ENCODE measurements around the gene CFAP45.

Gene CFAP45

DNA sequence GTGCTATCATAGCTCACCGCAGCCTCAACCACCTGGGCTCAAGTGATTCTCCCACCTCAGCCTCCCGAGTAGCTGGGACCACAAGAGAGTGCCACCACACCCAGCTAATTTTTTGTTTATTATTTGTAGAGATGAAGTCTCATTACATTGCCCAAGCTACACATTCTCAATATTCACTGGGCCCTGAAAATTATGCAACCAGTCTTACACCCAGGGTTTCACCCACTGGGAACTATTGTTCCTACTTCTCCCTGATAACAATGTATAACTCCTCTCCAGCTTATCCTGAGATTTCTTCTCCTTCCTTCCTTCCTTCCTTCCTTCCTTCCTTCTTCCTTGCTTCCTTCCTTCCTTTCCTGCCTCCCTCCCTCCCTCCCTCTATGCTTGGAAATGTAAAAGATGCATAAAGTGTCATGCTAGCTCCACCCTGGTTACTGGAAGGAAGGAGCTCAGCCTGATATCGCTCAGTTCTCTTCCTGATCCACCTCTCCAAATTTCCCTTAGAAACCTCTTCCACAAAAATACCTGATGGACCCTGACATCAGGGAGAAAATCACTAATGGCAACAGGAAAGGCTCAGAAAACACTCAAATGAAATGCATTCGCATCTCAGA, 26.3 kb downstream of the CFAP45 start:
- peak in 1 of 2 donors; percentile 26 for DNase-seq

DNA sequence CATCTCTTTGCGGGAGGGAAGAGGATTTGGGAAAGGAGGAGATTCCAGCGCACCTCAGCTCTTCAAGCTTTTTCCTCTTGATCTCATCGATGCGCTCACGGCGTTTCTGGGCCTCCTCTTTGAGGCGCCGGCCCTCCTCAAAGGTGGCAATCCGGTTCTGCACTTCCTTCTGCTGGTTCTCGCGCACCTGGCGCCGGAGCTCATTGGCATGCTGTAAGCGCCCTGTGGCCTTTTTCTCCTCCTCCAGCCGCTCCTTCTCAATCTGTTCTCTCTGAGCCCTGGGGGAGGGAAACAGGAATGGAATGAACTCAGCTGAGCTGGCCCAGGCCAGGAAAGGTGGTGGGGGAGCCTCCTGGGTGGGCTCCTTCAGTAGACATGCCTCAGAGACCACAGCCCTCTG, 27.1 kb downstream of the CFAP45 start:
- DNase-seq, result no peak

DNA sequence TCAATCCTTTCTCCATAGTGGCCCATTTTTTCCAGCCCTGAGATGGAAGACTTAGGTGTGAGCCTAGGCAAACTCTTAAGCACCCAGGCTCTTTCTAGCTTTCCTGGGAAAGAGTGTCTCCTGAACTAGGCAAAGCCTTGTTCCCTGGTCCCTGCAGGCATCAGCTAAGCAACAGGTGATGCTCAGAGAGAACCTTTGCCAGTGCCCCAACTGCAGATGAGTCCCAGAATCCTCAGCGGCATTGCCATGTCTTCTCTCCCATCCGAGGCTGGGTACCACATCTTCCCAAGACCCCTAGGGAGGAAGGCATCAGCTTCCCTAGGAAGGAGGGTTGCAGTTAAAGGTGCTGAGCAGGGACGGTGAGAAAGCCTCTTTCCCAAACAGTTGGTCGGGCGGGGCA, 29.3 kb downstream of the CFAP45 start:
- DNase-seq, result no peak

DNA sequence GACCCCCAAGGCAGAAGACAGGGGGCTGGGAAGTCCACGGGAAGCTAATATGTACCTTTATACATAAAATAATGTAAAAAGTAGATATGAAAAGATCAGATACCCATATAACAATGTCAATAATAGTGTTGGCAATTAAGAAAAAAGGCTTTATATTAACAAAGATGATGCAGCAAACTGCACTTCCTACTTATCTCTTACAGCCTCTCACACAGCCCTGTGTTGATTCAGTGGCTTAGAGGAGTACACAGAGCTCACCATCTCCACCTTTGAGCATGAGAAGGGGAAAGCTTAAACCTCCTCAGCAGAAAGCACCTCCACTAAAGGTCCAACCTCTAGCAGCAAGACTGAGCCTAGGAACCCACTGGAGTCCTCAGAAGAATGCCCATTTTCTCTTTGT, 30.4 kb downstream of the CFAP45 start:
- no peak for DNase-seq

DNA sequence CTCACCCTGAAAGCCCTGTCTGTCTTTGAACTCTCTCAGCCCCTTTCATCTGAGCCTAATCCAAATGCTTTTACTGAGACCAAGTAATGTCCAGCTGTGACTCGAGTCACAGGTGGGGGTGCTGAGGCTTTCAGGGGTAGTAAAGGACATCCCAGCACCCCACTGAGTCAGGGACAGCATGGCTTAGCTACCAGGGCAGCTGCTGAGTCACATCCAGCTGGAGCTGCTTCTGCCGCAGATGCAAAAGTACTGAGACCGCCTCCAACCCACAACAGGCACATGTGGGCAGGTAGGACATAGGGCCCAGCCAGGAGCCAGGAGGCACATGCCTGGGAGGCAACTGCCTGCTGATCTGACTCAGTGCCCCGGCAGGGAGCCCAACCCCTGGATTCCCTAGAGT, 30.8 kb downstream of the CFAP45 start:
- peak in 1 of 2 donors; percentile 46 for DNase-seq

DNA sequence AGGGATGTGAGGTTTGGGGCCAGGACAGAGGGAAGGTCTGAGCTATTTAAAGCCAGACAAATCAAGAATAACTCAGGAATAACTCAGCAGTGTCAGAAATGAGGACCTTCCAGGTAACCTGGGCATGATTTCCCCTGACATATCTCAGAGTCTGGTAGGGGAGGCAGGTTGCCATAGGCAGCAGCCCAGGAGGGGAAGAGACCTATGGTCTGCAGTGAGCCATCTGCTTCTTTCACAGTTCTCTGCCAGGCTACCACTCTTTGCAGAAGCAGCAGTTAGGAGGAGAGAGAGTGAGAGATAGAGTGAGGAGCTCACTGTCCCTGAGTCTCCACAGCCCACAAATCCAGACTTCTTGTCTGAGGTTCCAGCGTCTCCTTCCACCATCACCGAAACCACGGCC, 31.2 kb downstream of the CFAP45 start:
- DNase-seq, result no peak

DNA sequence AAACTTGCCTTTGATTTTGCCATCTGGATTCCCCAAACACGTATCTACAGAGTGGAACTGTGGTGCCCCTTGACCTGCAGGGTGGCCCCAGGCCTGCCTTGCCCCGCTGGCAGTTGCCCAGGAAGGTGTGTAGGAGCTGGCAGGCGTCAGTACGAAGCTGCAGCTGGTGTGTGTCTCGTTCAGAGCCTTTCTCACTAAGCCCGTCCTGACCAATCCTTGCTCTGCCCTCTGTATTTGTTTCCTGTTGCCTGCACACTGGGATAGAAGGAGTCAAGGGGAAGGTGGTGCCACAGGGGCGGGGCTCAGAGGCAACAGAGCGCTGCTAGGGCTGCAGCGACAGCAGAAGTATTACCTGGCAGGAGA, 32.3 kb downstream of the CFAP45 start:
- no peak for DNase-seq

DNA sequence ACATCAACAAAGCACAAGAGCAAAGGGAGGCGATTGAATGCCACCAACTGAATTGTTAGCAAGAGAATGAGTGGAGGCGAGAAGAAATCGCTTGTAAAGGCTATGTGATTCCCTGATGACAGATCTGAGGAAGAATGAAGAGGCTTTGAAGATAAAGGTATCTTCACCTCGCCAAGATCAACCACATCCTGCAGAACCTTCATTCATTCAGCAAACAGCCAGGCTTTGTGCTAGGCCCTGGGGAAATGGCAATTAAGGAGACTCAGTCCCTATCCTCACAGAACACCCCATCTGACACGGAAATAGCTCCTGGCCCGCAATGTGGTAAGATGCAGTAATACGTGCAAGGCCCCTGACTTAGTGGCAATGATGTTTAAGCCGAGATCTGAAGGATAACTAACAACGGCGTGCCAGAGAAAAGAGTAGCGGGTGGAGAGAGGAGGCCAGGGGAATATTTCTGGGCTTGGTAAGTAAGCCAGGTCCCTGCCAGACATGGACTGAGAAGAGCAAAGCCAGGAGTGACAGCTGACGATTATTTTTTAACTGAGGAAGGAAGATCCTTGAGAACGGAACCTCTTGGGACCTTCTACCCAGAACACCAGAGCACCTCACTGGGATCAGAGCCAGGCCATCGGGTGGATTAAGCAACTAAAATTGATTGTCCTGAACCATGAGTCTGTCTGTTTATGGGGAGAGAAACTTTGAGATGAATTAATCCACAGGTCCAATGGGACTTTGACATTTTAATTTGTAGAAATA, 32.9 kb downstream of the CFAP45 start:
- DNase-seq, result no peak

DNA sequence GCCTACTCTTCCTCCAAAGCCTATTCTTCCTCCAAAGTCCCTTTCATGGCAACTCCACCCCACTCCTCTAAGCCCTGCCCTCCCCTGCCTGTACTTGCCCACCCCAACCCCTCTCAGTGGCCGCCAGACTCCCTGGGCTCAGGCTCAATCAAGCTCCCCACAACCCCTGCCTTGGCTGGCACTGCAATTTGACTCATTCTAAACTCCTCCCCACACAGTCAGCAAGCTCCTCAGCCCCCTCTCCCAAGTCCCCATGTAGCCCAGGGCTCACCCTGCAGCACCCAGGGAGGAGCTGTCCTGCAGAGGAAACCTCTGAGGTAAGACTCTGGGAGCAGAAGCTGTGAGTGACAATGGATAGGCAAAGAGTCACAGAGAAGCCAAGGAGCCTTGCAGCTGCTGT, 33.9 kb downstream of the CFAP45 start:
- no peak for DNase-seq

DNA sequence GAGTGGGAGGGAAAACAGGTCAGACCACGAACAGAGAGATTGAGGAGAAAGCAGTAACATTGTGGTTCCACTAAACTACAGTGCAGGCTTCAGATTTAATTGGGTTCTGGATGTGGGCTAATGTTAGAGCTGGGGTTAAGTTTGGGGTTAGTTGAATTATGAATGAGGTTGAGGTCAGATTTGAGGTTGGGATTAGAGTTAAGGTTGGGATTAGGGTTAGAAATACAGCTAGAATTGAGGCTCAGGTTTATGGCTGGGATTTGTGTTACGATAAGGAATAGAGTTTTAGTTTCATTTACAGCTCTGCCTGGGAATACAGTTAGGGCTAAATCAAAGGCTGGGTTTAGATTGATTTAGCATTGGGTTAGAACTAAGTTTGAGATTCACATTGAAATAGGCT, 35.7 kb downstream of the CFAP45 start:
- no peak for DNase-seq

DNA sequence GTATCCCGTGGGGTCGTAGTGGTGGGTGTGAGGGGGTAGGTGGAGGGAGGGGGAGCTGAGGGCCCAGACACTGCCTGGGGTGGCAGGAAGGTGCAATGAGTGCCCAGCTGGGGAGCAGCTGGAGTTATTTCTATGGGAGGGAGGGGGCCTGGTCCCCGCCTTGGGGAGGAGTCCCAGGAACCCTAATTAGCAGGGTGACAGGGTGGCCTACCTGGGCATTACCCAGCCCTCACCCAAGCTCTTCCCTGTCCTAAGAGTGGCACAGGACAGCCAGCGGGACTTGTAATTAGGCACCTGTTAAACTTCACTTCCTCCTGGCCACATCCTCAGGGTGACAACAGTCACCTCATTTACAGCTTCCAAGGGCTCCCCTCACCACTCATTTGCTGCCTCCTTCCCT, 37.4 kb downstream of the CFAP45 start, which contains the start of gene VSIG8:
VSIG8 (minus strand) TSS at position 101 of the 400 bp plus-strand sequence. CDS start 136 bp downstream, outside the sequence.
- no peak for DNase-seq

DNA sequence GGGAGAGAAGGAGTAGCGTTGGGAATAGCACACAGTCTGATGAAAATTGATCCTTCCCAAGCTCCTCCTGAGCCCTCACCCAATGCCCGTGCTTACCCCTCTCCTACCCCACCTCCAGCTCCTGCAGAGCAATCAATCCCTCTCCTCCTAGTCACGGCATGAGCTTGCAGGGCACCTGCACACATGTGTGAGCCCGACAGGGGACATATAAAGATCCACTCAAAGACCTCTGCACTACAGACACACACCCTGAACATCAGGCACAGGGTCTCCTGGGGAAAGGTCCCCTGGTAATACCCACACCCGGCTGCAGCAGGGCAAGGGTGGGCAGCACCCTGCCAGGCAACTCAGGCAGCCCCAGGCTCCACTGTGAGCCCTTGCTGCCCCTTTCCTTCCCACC, 37.9 kb downstream of the CFAP45 start:
- DNase-seq, result no peak

DNA sequence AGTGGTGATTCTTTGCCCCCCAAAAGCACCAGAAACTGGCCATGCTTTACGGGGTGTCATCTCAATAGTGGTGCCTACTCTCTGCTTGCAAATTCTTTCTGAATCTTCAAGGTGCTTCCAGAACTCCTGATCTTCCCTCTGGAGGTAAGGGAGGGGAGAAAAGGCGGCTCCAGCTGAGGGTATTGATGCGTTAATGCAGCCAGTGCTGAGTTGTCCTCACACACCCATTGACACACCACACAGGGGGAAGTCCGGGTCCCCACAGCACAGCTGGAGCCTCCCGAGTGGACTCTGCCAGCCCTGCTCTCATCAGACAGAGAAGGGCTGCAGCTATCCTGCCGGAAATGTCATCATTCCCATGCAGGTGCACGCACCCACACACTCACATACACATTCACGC, 38.7 kb downstream of the CFAP45 start:
- DNase-seq, result no peak

DNA sequence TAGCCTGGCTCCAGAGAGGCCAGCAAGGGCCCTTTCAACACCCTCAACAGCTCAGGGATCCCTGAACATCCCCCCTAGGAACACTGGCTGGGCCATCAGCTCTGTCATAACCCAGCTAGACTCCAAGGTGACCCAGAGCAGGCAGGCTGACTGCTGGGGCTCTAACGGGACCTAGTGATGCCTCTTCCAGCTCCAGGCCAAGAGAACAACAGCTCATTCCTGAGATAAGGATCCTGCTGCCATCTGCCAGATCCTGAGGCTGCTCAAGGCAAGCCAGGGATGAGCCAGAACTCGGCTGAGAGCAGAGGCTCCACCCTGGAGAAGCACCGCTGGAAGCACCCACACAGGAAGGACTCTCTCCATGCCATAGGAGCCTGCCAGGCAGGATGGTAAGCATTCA, 39.5 kb downstream of the CFAP45 start:
- no peak for DNase-seq

DNA sequence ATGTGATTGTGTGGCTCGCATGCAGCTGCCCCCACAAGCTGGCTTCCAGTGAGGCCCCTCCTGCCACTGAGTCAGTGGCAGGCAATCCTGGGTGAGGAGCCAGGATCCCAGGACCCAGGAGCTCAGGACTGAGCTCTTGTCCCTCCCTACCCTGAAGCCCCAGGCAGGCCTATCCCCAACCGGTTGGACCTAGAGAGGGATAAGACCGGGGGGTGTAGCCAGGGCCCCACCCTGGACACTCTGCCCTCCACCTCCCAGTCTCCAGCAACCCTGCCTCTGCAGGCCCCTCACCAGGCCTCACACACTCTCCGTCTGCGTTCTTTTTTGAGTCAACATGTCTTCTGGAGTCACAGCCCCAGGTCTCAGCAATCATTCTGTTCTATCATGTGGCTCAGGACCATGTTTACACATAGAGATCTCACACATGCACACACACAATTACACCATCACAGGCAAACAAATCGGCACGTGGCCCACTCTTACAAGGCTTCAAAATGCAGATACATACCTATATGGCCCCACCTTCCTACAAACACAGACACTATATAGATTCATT, 40.1 kb downstream of the CFAP45 start:
- no peak for DNase-seq

DNA sequence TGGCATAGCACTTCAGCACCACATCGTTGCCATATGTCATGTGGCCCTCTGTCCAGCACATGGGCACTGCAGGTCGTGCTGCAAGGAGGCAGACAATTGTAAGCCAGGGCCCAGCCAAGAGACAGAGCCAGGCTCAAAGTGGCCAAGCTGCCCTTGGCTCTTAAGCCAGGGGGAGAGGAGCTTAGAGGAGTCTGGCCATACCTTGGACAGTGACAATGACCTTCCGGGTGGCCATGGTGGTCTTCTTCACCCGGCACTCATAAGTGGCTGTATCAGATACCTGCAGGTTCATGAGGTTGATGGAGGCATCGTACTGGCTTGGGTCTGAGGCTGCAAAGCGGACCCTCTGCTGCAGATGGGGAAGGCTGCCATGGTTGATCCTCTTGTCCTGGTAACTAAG, 42.1 kb downstream of the CFAP45 start:
- DNase-seq, result no peak

DNA sequence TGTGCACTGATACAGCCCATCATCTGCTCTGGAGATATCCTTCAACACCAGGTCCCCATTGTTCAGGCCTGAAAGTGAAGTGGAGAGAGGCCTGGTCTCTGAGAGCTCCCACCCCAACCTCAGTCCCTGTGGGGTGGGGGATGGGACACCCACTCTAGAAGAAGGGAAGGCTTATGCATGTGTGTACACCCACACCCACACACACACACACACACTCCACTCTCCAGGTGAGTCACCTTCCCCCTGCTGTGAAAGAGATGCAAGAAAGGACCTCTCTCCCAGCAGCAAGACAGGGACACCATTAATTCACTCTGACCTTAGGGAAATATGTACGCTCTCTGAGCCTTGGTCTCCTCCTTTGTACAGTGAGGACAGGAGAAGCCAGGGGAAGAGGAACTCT, 43.4 kb downstream of the CFAP45 start:
- DNase-seq, result no peak

DNA sequence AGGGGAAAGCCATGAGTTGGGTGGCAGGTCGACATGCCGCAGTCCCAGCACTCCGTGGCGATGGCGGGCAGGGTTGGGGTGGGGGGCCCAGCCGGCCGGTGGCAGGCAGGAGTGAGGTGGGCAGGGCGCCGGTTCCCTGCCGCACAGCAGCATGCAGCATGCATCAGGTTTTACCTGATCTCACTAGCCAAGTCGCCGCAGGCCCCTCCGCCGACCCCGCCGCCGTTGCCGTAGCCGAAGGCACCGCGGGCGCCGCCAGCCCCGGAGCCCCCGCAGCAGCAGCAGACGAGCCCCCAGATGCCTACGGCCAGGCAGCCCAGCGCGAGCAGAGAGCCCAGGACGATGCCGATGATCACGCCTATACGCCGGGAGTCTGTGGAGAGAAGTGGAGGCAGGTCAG, 44.3 kb downstream of the CFAP45 start:
- DNase-seq, result no peak

DNA sequence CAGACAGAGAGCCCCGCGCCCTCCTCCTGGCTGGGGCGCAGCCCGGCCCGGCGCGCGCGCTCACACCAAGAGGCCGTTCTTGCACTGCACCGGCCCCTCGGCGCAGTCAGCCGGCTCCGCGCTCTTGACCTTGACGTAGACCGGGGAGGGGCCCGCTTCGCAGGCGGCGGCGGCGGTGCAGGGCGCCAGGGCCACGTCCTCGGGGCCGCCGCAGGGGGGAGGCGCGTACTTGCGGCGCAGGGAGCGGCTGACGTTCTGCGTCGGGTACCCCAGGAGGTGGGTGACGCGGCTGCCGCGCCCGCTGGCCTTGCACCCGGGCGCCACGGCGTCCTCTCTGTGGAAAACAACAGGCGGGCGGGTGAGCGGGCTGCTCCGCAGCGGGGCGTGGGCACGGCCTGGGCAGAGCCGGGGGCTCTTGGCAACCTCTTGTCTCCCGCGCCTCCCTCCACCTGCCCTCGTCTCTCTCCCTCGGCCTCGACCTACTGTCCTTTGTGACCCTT, 45.2 kb downstream of the CFAP45 start:
- DNase-seq, result peak; percentile 66 to 83

DNA sequence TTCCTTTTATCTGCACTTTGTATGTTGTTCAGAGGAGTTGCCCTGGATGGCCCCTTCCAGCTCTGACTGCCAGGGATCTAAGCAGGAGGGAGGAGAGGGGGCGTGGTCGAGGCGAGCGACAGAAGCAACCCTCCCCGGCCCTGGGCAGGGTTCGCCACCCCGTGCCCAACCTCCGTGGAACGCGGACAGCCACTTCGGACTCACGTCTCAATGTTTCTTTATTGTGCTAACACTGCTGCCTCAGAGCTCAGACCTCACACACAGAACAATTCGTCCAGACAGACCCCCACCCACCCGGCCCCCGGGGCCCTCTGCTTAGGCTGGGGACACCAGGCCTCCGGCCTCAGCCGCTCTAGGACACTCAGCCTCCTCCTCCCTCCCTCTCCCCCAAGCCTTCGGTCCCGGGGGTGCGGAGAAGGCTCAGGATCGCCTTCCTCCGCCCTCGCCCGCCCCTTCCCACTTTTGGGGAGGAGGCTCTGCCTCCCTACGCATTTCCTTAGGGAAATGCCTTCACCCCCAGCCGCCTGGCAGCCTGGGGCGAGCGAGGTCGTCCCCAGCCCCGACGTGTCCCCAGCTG, 45.8 kb downstream of the CFAP45 start:
- DNase-seq, result peak in 1 of 2 donors; percentile 33

DNA sequence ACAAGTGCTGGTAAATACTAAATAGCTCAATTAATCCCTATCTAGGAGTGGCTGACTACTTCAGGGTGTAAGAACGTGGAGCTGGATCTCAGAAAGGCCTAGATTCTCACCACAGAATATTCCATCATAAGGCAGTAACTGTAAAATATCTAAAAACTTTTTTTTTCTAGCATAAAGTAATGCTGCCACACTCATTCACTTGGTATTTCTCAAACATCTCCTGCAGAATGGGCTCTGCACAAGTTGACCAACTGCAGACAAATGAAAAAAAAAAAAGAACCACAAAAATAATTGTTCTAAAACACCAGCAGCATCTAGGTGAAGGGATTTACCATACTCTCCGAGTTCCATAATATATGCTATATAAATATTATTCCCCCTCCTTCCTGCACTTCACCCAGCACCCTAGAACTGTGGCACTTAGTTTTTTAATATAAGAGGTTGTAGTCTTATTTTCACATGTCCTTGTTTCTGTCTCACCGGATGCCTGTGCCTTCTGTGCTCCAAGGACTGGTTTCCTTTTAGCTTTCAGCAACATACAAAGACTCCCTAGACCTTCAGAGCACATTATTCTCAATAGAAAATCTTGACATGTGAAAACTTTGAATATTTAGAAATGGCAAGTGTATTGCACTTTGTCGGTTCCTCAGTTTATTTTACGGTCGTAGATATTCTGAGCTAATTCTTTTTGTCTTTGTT, 46.4 kb downstream of the CFAP45 start:
- DNase-seq, result no peak

DNA sequence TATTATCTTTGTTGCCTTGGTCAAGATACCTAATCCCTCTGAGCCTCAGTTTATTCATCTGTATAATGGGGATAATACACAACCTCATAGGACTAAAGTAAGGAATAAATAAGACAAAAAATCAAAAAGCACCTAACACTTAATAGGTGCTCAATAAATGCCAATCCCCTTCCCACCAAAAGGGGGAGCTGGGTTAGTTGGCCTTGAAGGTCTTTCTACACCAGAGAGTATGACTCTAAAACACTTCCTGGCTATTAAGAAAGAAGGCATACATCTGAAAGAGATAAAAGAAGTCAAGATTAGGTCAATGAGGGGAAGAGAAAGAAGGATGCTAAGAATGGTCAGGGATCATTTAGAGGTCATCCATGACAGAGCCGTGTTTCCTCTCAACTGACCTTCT, 48.6 kb downstream of the CFAP45 start:
- DNase-seq, result peak in 1 of 2 donors; percentile 22
